ENCODE measurements around the gene LRRC2.

Gene LRRC2

GRCh38 chr3:46479021-46479420, 87.1 kb downstream of the LRRC2 start:
- no peak for DNase-seq (ENCODE audit: low read depth)

GRCh38 chr3:46478341-46478740, 87.8 kb downstream of the LRRC2 start:
- DNase-seq (ENCODE audit: low read depth): no peak

GRCh38 chr3:46477756-46478155, 88.3 kb downstream of the LRRC2 start:
- no peak for DNase-seq (ENCODE audit: low read depth)

GRCh38 chr3:46477145-46477544, 89.0 kb downstream of the LRRC2 start:
- DNase-seq (ENCODE audit: low read depth): no peak

GRCh38 chr3:46472736-46473135, 93.4 kb downstream of the LRRC2 start:
- DNase-seq (ENCODE audit: low read depth): no peak

- DNase-seq (ENCODE audit: low read depth): no peak
These were observed 94.7 kb downstream of the LRRC2 start for GRCh38 chr3:46471371-46471914.

GRCh38 chr3:46470831-46471230, 95.3 kb downstream of the LRRC2 start:
- no peak for DNase-seq (ENCODE audit: low read depth)

- no peak for DNase-seq (ENCODE audit: low read depth)
These were observed 96.3 kb downstream of the LRRC2 start for GRCh38 chr3:46469680-46470357.

GRCh38 chr3:46468753-46469600, 97.1 kb downstream of the LRRC2 start:
- DNase-seq (ENCODE audit: low read depth): no peak

GRCh38 chr3:46467562-46467961, 98.5 kb downstream of the LRRC2 start:
- no peak for DNase-seq (ENCODE audit: low read depth)

- DNase-seq (ENCODE audit: low read depth): no peak
These were observed 99.2 kb downstream of the LRRC2 start for GRCh38 chr3:46466871-46467403.

GRCh38 chr3:46466273-46466672, 99.8 kb downstream of the LRRC2 start:
- no peak for DNase-seq (ENCODE audit: low read depth)
